CD4-positive, alpha-beta memory T cell (primary cell): Measurements from ENCODE around the gene ANKRD6. TPM values are rescaled to one million over a fixed set of nuclear protein-coding genes. Genes with fewer than 3 reads are reported as not detected.

ENCODE experiments used
- CTCF ChIA-PET: fragments of 350-600 bp; sonication (Branson Sonifier 250); formaldehyde crosslinking; loops from one replicate; lab custom pipeline; 2021; ENCODE audit warnings: inconsistent platforms; ENCODE audit not compliant: partially characterized antibody; lab: Charles Lee
- POLR2A ChIA-PET: fragments of 350-600 bp; sonication (Branson Sonifier 250); formaldehyde crosslinking; loops from one replicate; lab custom pipeline; 2021; ENCODE audit not compliant: partially characterized antibody; lab: Charles Lee
- DNase-seq, 5 donors: peaks; one replicate each; pipeline versions ENCODE4 v3.0.0 to v3.0.0-alpha.2; 2020 to 2022; ENCODE audit warnings: mixed read lengths in 1 of 5
- H3K27ac ChIP-seq: one replicate; pipeline ENCODE4 v1.7.0; 2013; ENCODE audit warnings: low read depth, low read length
- H3K27me3 ChIP-seq: 2 replicates; pipeline ENCODE4 v1.7.0; 2013; ENCODE audit warnings: mild to moderate bottlenecking, low read length, moderate library complexity; ENCODE audit not compliant: insufficient read depth
- H3K36me3 ChIP-seq: 2 replicates; pipeline ENCODE4 v1.7.0; 2013; ENCODE audit warnings: mild to moderate bottlenecking, low read length, moderate library complexity; ENCODE audit not compliant: insufficient read depth
- H3K4me1 ChIP-seq: 2 replicates; pipeline ENCODE4 v1.7.0; 2013; ENCODE audit warnings: mild to moderate bottlenecking, low read length, moderate library complexity; ENCODE audit not compliant: insufficient read depth
- H3K4me3 ChIP-seq, 2 donors: one replicate each; pipeline ENCODE4 v1.7.0; 2013; ENCODE audit warnings: low read length in 2 of 2, mild to moderate bottlenecking in 1 of 2
- H3K9me3 ChIP-seq, 2 donors: one replicate each; pipeline ENCODE4 v1.7.0; 2013; ENCODE audit warnings: low read length in 2 of 2, control low read depth in 1 of 2; ENCODE audit not compliant: control insufficient read depth in 1 of 2
- H3K27ac Mint-ChIP-seq, 7 donors: one replicate each; pipeline ENCODE4 v1.8.0; 2020 to 2021; ENCODE audit warnings: mixed read lengths in 7 of 7, mild to moderate bottlenecking in 6 of 7, inconsistent platforms in 3 of 7, moderate library complexity in 3 of 7
- H3K27me3 Mint-ChIP-seq, 2 donors: one replicate each; pipeline ENCODE4 v1.8.0; 2020 to 2021; ENCODE audit warnings: mixed read lengths in 2 of 2
- H3K36me3 Mint-ChIP-seq, 2 donors: one replicate each; pipeline ENCODE4 v1.8.0; 2020 to 2021; ENCODE audit warnings: mixed read lengths in 2 of 2, inconsistent platforms in 1 of 2, mild to moderate bottlenecking in 1 of 2
- H3K4me1 Mint-ChIP-seq, 4 donors: one replicate each; pipeline ENCODE4 v1.8.0; 2020 to 2021; ENCODE audit warnings: mixed read lengths in 4 of 4, mild to moderate bottlenecking in 1 of 4
- H3K4me3 Mint-ChIP-seq, 8 donors: one replicate each; pipeline ENCODE4 v1.8.0; 2020 to 2021; ENCODE audit warnings: mixed read lengths in 8 of 8, mild to moderate bottlenecking in 7 of 8, moderate library complexity in 6 of 8, inconsistent platforms in 3 of 8
- H3K9me3 Mint-ChIP-seq, 8 donors: one replicate each; pipeline ENCODE4 v1.8.0; 2020 to 2021; ENCODE audit warnings: mixed read lengths in 8 of 8, mild to moderate bottlenecking in 5 of 8, inconsistent platforms in 3 of 8, moderate library complexity in 1 of 8
- intact Hi-C: fragments of 100-400 bp; cut with micrococcal nuclease; formaldehyde crosslinking; loops from one replicate; pipeline ENCODE4 v1.15.1; 2023
- polyA plus RNA-seq, 2 donors: library from polyadenylated mRNA; unstranded; fragments of 300-500 nt; fragmentation: Illumina TruSeq; gene quantifications; one replicate each; pipeline ENCODE4 v1.2.3, GENCODE V29; 2021
- total RNA-seq, 2 experiments: library from RNA; stranded (reverse); gene quantifications; one replicate each; pipeline ENCODE4 v1.2.3, GENCODE V29; 2021

ANKRD6 gene
- total and polyA plus RNA-seq, 4 experiments from 2014 or later: 2.8 to 5.8 (median 4.3) TPM

- H3K27me3 ChIP-seq: no peaks in the 10 kb centered on the region
- POLR2A ChIA-PET: no interaction called here
These were observed 121.2 kb downstream of the ANKRD6 start for GRCh38 chr6:89554106-89554505.

GRCh38 chr6:89555031-89555430, 122.1 kb downstream of the ANKRD6 start:
- Histone ChIP-seq H3K27ac (no peak overlapping the region), H3K36me3 (no peaks in the 10 kb centered on the region), H3K9me3 (no peaks in the 10 kb centered on the region), H3K4me1 (no peaks in the 10 kb centered on the region), H3K4me3 (no peak overlapping the region), H3K27me3 (no peaks in the 10 kb centered on the region)
- Mint-ChIP-seq H3K27me3 (peaks cover 0 to 6% of the 10 kb centered on the region in 2 donors), H3K27ac (no peak overlapping the region), H3K4me1 (no peaks in the 10 kb centered on the region), H3K9me3 (peaks cover 0 to 8% (median 4%) of the 10 kb centered on the region in 8 donors), H3K4me3 (no peak overlapping the region), H3K36me3 (peaks cover 0 to 6% of the 10 kb centered on the region in 2 donors)
- ChIA-PET POLR2A (no interaction called here), CTCF (no interaction called here)
- DNase-seq: no peak
- intact Hi-C loops: no loop called here

More at GRCh38 chr6:89554106-89554505, 121.2 kb downstream of the ANKRD6 start:
- Mint-ChIP-seq H3K9me3 (peaks cover 0 to 8% (median 4%) of the 10 kb centered on the region in 8 donors), H3K4me3 (no peak overlapping the region), H3K36me3 (peaks cover 0 to 6% of the 10 kb centered on the region in 2 donors), H3K27me3 (peaks cover 0 to 6% of the 10 kb centered on the region in 2 donors), H3K27ac (no peak overlapping the region), H3K4me1 (no peaks in the 10 kb centered on the region)
- no peak for DNase-seq
- no peak overlapping the region for H3K27ac ChIP-seq
- no peaks in the 10 kb centered on the region for H3K4me1 ChIP-seq
- no peak overlapping the region for H3K4me3 ChIP-seq
- H3K36me3 ChIP-seq: no peaks in the 10 kb centered on the region
- no peaks in the 10 kb centered on the region for H3K9me3 ChIP-seq
- CTCF ChIA-PET: no interaction called here
- intact Hi-C loops: no loop called here

- peaks cover 0 to 8% (median 4%) of the 10 kb centered on the region in 8 donors for H3K9me3 Mint-ChIP-seq
- CTCF ChIA-PET: no interaction called here
- POLR2A ChIA-PET: no interaction called here
These were observed 122.9 kb downstream of the ANKRD6 start for GRCh38 chr6:89555806-89556205.

GRCh38 chr6:89559487-89559886, 126.5 kb downstream of the ANKRD6 start:
- Histone ChIP-seq H3K27me3 (no peaks in the 10 kb centered on the region), H3K4me3 (no peak overlapping the region), H3K27ac (no peak overlapping the region), H3K4me1 (no peaks in the 10 kb centered on the region), H3K36me3 (no peaks in the 10 kb centered on the region), H3K9me3 (no peaks in the 10 kb centered on the region)
- H3K27me3 Mint-ChIP-seq: peaks cover 0 to 3% of the 10 kb centered on the region in 2 donors
- CTCF ChIA-PET: no interaction called here
- peaks cover 0 to 8% (median 4%) of the 10 kb centered on the region in 8 donors for H3K9me3 Mint-ChIP-seq
- H3K36me3 Mint-ChIP-seq: peaks cover 0 to 6% of the 10 kb centered on the region in 2 donors
- H3K27ac Mint-ChIP-seq: no peak overlapping the region
- no peaks in the 10 kb centered on the region for H3K4me1 Mint-ChIP-seq
- H3K4me3 Mint-ChIP-seq: no peak overlapping the region
- POLR2A ChIA-PET: no interaction called here
- no peak for DNase-seq
- intact Hi-C loops: no loop called here

More at GRCh38 chr6:89555806-89556205, 122.9 kb downstream of the ANKRD6 start:
- no peak overlapping the region for H3K27ac ChIP-seq
- H3K9me3 ChIP-seq: no peaks in the 10 kb centered on the region
- Mint-ChIP-seq H3K27me3 (peaks cover 0 to 6% of the 10 kb centered on the region in 2 donors), H3K27ac (no peak overlapping the region), H3K4me3 (no peak overlapping the region), H3K4me1 (no peaks in the 10 kb centered on the region), H3K36me3 (peaks cover 0 to 6% of the 10 kb centered on the region in 2 donors)
- intact Hi-C loops: no loop called here
- no peak for DNase-seq
- no peaks in the 10 kb centered on the region for H3K4me1 ChIP-seq
- H3K27me3 ChIP-seq: no peaks in the 10 kb centered on the region
- no peaks in the 10 kb centered on the region for H3K36me3 ChIP-seq
- no peak overlapping the region for H3K4me3 ChIP-seq

GRCh38 chr6:89562093-89562973, 129.4 kb downstream of the ANKRD6 start:
- no peak overlapping the region for H3K27ac ChIP-seq
- H3K36me3 Mint-ChIP-seq: peaks cover 0 to under 1% of the 10 kb centered on the region in 2 donors
- H3K9me3 ChIP-seq: no peaks in the 10 kb centered on the region
- H3K4me1 Mint-ChIP-seq: no peaks in the 10 kb centered on the region
- H3K27ac Mint-ChIP-seq: no peak overlapping the region
- H3K27me3 Mint-ChIP-seq: no peaks in the 10 kb centered on the region
- no peak for DNase-seq
- intact Hi-C loops: no loop called here
- no peak overlapping the region for H3K4me3 ChIP-seq
- H3K36me3 ChIP-seq: no peaks in the 10 kb centered on the region
- H3K27me3 ChIP-seq: no peaks in the 10 kb centered on the region
- ChIA-PET CTCF (no interaction called here), POLR2A (no interaction called here)
- peaks cover 0 to 4% (median under 1%) of the 10 kb centered on the region in 8 donors for H3K9me3 Mint-ChIP-seq
- H3K4me3 Mint-ChIP-seq: no peak overlapping the region
- no peaks in the 10 kb centered on the region for H3K4me1 ChIP-seq

GRCh38 chr6:89563866-89564265, 130.9 kb downstream of the ANKRD6 start:
- H3K4me3 Mint-ChIP-seq: no peak overlapping the region
- no peak overlapping the region for H3K27ac Mint-ChIP-seq
- no peak for DNase-seq
- Histone ChIP-seq H3K27ac (no peak overlapping the region), H3K4me3 (no peak overlapping the region), H3K36me3 (no peaks in the 10 kb centered on the region), H3K27me3 (no peaks in the 10 kb centered on the region), H3K4me1 (no peaks in the 10 kb centered on the region), H3K9me3 (no peaks in the 10 kb centered on the region)
- intact Hi-C loops: no loop called here
- CTCF ChIA-PET: interaction anchor here (0.7 kb wide), 1 partner anchor 49 kb away, joined by 3 read pairs; no protein-coding TSS in a partner anchor
- H3K9me3 Mint-ChIP-seq: no peaks in the 10 kb centered on the region
- no peaks in the 10 kb centered on the region for H3K4me1 Mint-ChIP-seq
- POLR2A ChIA-PET: no interaction called here
- no peaks in the 10 kb centered on the region for H3K36me3 Mint-ChIP-seq
- no peaks in the 10 kb centered on the region for H3K27me3 Mint-ChIP-seq

- H3K4me1 ChIP-seq: no peaks in the 10 kb centered on the region
- CTCF ChIA-PET: interaction anchor here (0.7 kb wide), 1 partner anchor 48 kb away, joined by 3 read pairs; no protein-coding TSS in a partner anchor
- no peaks in the 10 kb centered on the region for H3K27me3 ChIP-seq
- H3K4me3 ChIP-seq: no peak overlapping the region
- Mint-ChIP-seq H3K36me3 (peaks cover 0 to 2% of the 10 kb centered on the region in 2 donors), H3K9me3 (no peaks in the 10 kb centered on the region), H3K4me1 (no peaks in the 10 kb centered on the region), H3K4me3 (no peak overlapping the region), H3K27ac (no peak overlapping the region), H3K27me3 (no peaks in the 10 kb centered on the region)
- no peak for DNase-seq
- no peaks in the 10 kb centered on the region for H3K9me3 ChIP-seq
- no peak overlapping the region for H3K27ac ChIP-seq
- POLR2A ChIA-PET: no interaction called here
- intact Hi-C loops: no loop called here
- H3K36me3 ChIP-seq: no peaks in the 10 kb centered on the region
These were observed 131.9 kb downstream of the ANKRD6 start for GRCh38 chr6:89564752-89565427.
